T-helper 1 cell treated with Interleukin-12 subunit alpha and Interleukin-12 subunit beta and Interleukin-4 antibody, amounts not matched to agents 30 ng/mL and 1 ng/mL, for 36 hours (primary cell): Measurements from ENCODE around the gene HRCT1. TPM values are rescaled to one million over a fixed set of nuclear protein-coding genes. Genes with fewer than 3 reads are reported as not detected.
"Not testable (repeated sequence)": the region's sequence is repeated elsewhere in the genome, so short reads cannot be mapped to it uniquely, and the experiment has no call there.

ENCODE experiments used
- intact Hi-C: fragments of 100-400 bp; cut with micrococcal nuclease; formaldehyde crosslinking; loops from one replicate; pipeline ENCODE4 v1.15.1; 2024
- total RNA-seq: library from RNA; stranded (reverse); gene quantifications from 2 replicates; pipeline ENCODE4 v1.2.3, GENCODE V29; 2022

The HRCT1 gene
- total RNA-seq, 1 donor from 2014 or later = not detected

GRCh38 chr9:35915681-35916294 lies 9.8 kb downstream of the HRCT1 start:
- intact Hi-C loops = no loop called here

- intact Hi-C loops = no loop called here
These were observed 11.3 kb downstream of the HRCT1 start for GRCh38 chr9:35917261-35917660.

- intact Hi-C loops = no loop called here
These were observed 12.8 kb downstream of the HRCT1 start for GRCh38 chr9:35918780-35919179.

GRCh38 chr9:35919212-35920008 lies 13.4 kb downstream of the HRCT1 start:
- intact Hi-C loops = no loop called here

GRCh38 chr9:35920051-35920620 lies 14.1 kb downstream of the HRCT1 start:
- intact Hi-C loops = no loop called here

- intact Hi-C loops = no loop called here
These were observed 17.6 kb downstream of the HRCT1 start for GRCh38 chr9:35923598-35923926.

GRCh38 chr9:35923927-35924763 lies 18.1 kb downstream of the HRCT1 start:
- intact Hi-C loops = no loop called here

GRCh38 chr9:35928591-35929452 lies 22.8 kb downstream of the HRCT1 start:
- intact Hi-C loops = no loop called here

GRCh38 chr9:35929453-35929718 lies 23.4 kb downstream of the HRCT1 start:
- intact Hi-C loops = no loop called here

- intact Hi-C loops = no loop called here
These were observed 24.5 kb downstream of the HRCT1 start for GRCh38 chr9:35930521-35930920.

- intact Hi-C loops = no loop called here
These were observed 25.0 kb downstream of the HRCT1 start for GRCh38 chr9:35930989-35931388.

GRCh38 chr9:35932735-35933134 lies 26.7 kb downstream of the HRCT1 start:
- intact Hi-C loops = no loop called here

- intact Hi-C loops = no loop called here
These were observed 27.6 kb downstream of the HRCT1 start for GRCh38 chr9:35933550-35934067.

- intact Hi-C loops = not testable (repeated sequence)
These were observed 28.1 kb downstream of the HRCT1 start for GRCh38 chr9:35934069-35934468.

- intact Hi-C loops = no loop called here
These were observed 29.3 kb downstream of the HRCT1 start for GRCh38 chr9:35935261-35935660.

GRCh38 chr9:35935755-35936509 lies 29.9 kb downstream of the HRCT1 start:
- intact Hi-C loops = no loop called here

GRCh38 chr9:35937227-35937626 lies 31.2 kb downstream of the HRCT1 start:
- intact Hi-C loops = no loop called here

- intact Hi-C loops = no loop called here
These were observed 32.7 kb downstream of the HRCT1 start for GRCh38 chr9:35938474-35939356.

- intact Hi-C loops = no loop called here
These were observed 33.8 kb downstream of the HRCT1 start for GRCh38 chr9:35939679-35940250.
